ENCODE data around the gene COL18A1. TPM values are rescaled to one million over a fixed set of nuclear protein-coding genes. Genes with fewer than 3 reads are reported as not detected.
"Not testable (repeated sequence)": the region's sequence is repeated elsewhere in the genome, so short reads cannot be mapped to it uniquely, and the experiment has no call there.

COL18A1 gene
- total RNA-seq, 1 donor from 2014 or later: 266 TPM

DNA sequence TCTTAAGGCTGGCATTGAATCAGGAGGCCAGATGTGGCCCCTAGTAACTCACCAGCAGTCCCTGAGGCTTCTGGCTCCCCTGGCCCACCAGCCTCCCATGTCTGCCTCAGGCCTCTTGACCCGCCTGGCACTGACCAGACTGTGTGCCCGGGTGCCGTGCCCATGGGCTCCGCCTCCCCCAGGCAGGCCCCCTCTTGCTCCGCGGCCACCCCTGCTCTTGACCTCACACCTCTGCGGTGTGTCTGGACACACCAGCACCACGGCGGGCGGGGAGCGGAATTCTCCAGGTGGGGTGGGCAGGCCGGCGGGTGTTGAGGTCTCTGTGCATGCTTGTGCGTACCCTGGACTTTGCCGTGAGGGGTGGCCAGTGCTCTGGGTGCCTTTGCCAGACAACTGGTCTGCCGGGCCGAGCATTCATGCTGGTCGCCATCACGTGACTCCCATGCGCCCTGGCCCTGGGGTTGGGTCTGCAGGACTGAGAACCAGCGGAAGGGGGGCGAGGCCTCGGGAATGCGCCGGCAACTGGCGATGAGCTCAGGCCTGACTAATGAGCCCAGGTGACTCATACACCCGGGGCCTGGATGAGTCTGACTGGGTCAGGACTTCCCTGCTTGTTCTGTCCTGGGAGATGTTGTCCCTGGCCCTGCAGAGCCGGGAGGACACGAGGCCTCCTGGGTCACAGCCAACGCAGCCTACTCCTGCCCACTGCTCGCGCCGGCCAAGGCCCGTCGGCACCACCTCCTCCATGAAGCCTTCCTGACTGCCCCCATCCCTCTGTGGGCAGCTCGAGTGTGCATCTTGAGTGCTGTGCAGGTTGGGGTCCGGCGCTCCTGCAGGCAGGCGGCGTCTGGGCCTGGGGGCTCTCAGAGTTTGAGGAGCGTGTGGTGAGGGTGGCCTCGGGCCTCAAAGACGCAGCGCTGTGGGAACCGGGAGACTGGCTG lies 22.6 kb downstream of the COL18A1 start:
- DNase-seq (ENCODE audit: low spot score): peak; percentile 80

DNA sequence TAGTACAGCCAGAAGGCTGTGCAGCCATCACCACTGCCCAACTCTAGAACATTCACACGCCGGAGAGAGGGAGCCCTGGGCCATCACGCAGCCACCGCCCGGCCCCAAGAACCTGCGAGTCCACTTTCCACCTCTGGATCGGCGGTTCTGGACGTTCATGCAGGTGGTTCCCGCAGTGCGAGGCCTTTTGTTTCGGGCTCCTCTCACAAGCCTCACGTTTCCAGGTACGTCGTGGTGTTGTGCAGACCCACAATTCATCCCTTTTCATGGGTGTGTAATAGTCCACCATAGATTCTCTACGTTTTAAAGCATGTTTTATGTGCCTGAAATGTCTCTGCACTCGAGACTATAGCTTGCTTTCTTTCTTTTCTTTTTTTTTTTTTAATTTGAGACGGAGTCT lies 23.6 kb downstream of the COL18A1 start:
- DNase-seq (ENCODE audit: low spot score): no peak

DNA sequence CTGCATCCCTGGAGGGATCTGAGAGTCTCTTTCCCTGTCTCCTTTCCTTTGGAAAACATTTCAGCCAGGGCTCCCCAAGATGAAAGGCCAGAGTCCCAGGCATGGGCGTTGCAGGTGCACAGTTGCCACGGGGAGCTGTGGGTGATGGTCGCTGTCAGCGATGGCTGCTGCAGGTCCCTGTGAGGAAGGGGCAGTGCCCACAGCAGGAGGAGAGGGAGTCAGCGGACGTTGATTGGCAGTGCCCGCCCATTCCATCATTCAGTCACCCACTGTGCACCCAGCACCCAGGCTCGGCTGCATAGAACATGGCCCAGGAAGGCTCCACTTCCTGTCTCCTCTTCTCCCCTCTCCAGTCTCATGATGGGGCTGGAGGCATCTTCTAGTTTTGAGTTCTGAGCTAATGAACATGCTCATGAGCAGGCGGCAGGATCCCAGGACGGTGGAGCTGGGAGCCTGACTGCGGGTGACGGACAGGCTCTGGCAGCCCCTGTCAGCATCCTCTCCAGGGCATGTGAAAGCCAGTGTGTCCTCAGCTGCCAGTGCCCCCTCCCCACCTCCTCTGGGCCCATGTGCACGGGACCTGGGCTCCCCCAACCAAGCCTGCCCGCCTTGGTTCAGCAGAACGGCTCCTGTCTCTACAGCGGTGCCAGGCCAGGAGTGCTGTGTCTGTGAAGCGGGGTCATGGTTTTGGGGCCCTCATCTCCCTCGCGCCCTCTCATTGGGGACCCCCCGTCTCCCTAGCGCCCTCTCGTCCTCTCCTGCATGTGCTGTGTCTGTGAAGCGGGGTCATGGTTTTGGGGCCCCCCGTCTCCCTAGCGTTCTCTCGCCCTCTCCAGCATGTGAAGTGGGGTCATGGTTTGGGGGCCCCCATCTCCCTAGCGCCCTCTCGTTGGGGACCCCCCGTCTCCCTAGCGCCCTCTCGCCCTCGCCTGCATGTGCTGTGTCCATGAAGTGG lies 24.5 kb downstream of the COL18A1 start:
- DNase-seq (ENCODE audit: low spot score): no peak

DNA sequence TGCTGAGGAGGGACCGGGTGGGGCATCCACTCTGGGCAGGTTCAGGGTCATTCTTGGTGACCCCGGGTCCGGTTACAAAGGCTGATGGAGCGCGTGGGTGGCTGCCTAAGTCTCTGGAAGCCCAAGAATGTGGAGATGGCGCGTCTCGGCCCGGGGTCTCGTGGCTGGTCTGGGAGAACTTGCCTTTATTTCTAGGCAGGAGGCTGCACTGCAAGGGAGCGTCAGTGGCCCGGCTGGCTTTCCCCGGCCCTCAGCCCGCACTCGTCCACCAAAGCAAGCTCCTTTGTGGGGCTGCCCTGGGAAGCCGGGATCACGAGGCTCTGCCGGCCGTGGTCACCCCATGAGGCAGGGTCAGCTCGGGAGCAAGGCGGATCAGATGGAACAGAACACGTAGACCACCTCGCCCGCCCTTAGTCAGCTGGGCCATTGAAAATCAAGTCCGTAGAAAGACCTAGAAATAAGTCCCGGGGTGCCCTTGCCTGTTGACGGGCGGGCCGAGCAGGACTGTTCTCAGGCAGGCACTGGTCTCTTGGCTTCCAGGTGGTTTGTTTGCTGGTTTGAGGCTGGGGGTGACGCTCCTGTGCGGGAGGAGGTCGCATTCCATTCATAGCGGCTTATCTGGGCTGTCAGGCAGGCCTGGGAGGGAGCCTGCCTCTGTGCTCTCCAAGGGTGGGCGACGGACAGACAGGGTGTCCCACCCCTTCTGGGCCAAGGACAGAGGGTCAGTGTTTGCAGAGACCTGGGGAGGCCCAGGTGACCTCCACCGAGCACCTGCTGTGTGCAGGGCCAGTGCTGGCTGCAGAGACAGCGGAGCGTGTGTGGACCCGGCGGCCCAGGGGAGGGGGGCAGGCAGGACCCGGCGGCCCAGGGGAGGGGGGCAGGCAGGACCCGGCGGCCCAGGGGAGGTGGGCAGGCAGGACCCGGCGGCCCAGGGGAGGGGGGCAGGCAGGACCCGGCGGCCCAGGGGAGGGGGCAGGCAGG lies 25.8 kb downstream of the COL18A1 start:
- DNase-seq (ENCODE audit: low spot score): no peak

DNA sequence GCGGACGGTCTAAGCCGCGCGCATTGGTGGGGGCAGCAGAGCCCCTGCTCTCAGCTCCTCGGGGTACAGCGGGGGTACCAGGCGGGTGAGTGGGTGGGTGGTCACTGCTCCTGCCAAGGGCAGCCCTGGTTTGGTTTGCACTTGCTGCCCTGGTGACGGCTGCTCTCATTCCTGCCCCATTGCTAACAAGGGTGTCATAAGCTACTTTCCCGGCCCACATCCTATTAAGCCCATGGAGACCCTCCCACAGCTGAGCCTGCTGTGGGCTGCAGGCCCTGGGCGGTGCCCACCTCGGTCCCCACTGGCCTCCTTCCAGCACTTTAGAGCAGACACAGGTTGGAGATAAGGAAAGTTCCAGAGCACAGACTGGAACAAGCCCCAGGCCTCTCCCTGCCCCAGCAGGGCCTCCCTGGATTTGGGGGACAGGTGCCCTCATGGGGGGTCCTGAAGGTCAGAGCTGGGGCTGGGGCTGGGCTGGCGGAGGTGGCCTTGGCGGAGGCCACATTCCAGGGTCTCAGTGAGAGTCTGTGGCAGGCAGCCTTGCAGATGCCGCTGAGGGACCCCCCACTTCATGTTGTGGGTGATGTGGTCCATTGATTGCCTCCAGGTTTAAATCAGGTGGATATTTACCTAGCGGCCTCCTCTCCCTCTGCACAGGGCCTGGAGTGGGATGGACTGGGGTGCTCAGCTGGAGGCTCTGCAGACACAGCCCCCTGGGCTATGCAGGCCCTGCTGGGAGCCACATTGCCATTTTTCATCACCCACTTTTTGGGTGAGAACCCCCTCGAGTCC lies 27.0 kb downstream of the COL18A1 start:
- DNase-seq (ENCODE audit: low spot score): no peak

DNA sequence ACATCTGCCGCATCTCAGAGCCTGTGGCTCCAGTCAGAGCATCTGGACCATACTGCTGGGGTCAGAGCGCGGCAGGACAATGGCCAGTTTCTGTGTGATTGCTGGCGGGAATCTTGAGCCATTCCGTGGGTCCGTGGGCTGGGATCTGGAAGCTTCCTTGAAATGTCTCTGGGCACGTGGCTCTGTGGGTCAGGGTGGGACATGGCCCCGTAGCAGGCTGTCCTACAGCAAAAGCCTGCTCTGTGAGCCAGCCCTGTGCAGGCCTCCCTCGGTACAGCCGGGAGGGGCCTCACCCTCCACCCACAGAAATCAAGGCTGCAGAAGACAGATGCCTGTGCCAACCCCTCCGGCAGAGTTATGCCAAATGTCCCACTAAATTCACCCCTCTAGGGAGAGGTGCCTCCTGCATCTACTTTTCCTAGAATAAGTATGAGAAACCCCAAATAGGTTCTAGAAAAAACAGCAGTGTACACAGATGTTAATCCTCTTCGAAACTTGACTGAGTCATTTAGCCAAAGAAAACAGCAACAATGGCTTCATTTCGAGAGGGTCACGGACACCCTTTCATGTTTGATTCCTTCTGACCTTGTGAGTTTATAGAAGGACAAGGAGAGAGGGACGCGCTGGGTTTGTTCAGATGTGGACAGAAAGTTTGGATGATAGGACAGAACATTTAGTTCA lies 27.8 kb downstream of the COL18A1 start:
- DNase-seq (ENCODE audit: low spot score): no peak

DNA sequence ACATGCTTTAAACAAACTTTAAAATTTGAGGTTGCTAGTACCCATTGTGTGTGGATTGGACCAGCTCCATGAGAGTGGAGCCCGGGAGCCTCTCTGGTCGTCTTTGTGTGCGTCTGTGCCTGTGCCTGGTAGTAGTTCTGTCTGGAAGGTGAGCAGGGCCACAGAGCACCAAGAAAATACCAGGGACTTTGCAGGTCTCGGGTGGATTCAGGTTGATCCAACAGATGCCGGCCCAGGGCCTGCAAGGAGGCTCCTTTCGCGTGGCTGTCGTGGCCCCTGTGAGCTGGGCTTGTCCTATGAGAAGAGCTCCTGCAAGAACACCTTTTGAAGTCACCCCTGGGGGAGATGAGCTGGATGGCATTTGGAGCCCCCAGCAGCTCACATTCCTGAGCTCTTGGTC lies 28.3 kb downstream of the COL18A1 start:
- DNase-seq (ENCODE audit: low spot score): no peak

DNA sequence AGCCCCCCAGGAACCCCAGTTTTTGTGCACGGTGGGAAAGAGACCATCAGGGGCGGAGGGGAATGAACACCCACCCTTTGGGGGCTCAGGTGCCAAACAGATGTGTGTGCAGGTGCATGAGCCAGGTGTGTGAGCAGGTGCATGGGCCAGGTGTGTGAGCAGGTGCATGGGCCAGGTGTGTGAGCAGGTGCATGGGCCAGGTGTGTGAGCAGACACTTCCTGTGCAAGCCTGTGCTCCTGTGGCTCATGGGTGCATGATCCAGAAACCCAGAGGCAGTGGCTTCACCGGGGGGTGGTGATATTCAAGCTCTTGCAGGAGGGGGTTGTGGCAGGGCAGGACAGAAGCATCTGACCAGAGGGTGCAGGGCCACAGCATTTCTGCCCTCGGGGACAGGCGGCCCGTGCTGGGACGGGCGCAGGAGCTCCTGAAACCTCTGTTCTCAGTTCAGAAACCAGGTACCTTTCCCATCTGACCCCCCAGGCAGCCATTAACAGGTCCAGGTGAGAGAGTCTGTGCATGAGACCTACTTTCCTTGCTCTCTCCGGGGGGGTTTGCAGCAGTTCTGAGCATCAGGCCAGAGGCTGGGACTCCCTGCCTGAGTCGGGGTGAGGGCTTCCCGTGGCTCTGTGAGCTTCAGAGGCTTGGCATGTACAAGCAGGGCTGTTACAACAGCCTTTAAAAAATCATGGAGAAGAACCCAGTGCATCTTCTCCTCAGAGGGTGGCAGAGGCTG lies 29.1 kb downstream of the COL18A1 start:
- no peak for DNase-seq (ENCODE audit: low spot score)

DNA sequence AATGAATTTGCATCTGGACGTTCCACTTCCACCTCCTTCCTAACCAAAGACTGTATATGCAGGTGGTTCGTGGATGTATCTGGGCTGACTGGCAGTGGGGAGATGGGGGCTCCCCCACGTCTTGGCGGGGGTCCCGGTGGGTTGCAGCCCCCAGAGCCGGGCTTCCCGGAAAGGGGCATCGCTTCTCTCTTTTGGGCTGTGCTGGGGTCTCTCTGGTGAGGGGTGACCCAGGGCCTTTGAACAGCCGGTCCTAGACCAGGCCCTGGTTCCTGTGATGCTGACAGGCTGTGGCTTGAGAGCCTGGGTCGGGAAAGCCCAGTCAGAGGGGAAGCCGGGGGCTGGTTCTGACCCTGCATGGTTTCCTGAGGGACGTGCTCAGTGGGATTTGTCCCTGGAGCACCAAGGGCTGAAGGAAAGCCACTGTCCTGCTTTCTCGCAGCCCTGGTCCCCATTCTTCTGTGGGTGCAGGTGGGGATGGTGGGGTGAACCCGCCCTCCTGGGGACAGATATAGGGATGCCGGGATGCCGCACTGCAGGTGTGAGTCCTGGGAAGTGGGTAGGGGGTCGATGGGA lies 29.8 kb downstream of the COL18A1 start:
- DNase-seq (ENCODE audit: low spot score): no peak

DNA sequence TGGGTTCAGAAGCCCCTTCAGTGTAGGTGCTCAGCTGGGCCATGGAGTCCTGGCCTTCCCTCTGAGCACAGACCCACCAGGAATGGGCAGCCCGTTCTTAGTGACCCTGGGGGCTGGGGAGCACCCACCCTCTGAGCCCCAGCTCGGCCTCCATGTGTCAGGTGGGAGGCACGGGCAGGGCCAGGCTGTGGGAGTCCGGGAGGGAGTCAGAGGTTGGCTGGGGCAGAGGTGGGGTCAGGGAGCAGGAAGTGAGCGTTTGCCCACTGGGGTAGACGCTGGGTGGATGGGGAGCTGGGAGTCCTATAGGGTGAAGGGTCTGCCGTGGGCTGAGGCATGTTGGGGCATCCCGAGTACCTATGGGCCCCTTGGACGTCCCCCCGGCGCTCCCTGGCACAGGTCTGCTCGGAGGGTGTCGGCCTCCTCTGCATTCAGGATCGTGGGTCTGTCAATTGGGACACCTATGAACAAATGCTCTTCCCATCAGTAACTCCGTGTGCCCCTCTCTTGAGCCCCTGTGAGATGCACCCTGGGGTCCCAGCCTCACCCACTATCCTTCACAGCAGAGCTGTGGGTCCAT lies 30.5 kb downstream of the COL18A1 start:
- no peak for DNase-seq (ENCODE audit: low spot score)

DNA sequence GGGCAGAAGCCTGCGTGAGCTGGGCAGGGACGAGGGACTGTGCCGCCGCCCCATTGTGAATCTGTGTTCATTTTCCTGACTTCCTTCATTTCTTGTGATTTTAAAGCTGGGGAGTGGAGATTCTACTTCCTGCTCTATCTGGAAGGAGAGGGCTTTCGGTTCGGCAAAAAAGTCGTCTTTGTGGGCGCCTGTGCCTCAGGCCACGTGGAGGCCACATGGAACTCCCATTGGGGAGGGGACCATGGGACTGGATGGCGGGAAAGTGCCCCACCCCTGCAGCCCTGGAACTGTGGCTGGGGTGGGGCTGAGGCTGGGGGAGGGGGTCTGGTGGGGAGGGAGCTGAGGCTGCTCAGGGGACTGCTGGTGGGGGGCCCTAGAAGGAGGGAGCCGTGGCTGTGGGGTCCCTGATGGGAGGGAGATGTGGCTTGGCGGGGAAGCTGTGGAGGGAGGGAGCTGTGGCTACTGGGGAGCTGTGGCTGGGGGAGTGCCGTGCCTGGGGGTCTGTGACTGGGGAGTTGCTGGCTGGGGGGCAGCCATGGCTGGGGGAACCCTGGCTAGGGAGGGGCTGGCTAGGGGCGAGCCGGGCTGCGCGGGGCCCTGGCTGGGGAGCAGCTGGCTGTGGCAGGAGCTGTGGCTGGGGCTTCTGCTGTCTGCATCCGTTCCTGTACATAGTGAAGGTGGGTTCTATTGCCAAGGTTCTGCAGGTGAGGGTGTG lies 31.5 kb downstream of the COL18A1 start:
- no peak for DNase-seq (ENCODE audit: low spot score)

DNA sequence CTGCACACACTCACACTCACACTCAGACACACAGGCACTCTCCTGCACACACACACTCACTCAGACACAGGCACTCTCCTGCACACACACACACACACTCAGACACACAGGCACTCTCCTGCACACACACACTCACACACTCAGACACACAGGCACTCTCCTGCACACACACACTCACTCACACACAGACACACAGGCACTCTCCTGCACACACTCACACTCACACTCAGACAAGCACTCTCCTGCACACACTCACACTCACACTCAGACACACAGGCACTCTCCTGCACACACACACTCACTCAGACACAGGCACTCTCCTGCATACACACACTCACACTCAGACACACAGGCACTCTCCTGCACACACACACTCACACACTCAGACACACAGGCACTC lies 32.9 kb downstream of the COL18A1 start:
- DNase-seq (ENCODE audit: low spot score): not testable (repeated sequence)

DNA sequence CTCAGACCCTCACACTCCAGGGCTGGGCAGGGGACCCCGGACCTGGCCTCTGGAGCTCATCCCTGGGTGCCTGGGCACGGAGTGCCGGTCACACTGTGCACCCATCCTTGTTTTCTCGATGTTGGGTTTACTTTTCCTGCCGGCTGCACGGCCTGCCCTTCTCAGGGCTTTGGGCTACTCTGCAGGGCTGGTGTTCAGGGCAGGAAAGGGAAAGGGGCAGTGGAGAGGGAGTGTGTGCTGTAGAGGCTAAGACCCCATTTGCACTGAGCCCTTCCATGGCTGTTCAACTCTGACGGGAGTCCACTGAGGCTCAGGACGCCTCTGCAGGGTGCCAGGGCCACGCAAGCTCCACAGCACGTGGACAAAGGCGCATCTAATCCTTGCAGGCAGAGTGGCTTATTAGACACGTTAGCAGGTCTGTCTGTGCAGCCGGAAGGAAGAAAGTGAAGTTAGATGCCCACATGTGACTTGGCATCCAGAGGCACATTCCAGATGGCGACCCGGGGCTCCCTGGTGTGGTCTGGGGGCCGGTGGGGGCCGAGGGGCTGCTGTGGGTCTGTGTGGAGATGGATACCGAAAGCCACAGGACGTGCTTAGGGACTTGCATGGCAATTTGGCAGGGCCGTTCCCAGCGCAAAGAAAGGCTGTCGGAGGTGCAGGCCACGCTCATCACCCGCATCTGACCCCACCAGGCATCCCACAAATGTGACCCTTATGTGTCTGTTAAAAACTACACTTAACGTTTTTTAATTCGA lies 33.6 kb downstream of the COL18A1 start:
- DNase-seq (ENCODE audit: low spot score): no peak

DNA sequence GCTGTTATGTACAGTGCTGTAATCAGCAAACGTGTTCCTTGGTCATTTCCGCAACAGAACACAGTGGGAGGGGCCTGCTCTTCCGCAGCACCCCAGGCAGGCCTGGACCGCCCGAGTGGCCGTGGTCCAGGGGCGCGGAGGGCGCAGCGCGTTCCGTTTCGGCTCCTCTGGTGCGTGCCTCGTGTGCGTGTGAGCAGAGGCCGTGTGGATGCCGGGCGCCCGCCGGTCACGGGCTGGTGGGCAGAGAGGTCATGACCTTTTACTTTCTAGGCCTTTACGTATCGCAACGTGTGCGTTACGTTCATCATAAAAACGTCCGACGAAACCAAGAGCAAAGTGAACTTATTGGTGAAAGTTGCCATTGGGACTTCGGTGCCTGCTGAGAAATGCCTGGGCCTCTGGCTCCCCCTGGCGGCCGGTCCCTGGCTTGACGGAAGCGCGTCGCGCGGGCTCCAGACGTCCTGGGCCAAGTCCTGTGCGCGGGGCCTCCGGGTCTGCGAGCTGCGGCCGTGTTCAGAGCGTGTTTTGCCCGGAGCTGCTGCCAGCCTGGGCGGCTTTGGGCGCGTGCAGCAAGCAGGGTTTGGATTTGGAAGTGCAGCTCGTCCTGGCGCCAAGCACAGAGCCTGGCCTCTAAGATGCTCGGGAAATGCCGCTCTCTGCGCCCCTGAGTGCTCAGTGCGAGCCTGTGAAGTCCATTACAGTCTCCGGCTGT lies 34.4 kb downstream of the COL18A1 start:
- DNase-seq (ENCODE audit: low spot score): peak; percentile 84

DNA sequence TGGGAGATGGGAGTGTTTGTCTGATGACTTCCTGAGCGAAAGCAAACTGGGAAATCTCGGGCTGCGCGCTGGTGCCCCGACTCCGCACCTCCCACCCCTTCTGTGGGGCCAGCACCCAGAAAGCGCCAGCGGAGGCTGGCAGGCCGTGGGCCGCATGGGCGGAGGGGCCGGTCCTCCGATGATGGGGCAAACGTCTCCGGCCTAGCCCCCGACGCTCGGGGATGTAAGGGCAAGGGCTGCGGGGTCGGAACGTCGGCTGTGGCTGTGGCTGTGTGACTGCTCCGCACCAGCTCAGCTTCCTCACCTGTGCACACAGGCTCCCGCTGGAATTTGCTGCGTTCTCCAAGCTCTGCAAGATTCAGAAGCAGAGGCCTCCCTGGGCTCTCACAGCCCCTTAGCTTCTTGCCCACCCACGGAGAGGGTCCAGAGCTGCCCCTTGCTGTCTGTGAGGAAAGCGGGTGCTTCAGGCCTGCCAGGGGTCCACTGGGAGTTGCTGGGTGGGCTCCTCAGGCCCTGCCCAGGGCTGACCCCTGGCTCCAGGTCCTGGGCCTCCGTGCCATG lies 35.0 kb downstream of the COL18A1 start:
- DNase-seq (ENCODE audit: low spot score): no peak
